COR-L47 (cell line): ENCODE results near the gene VKORC1.
A peak's percentile ranks its signal among the peaks of the same experiment; 100 is the strongest.
"Not testable (repeated sequence)": the region's sequence is repeated elsewhere in the genome, so short reads cannot be mapped to it uniquely, and the experiment has no call there.

Source experiments
- DNase-seq: peaks from one replicate; lab custom pipeline; 2025; lab: John Stamatoyannopoulos, UW

Gene VKORC1

GRCh38 chr16:31094424-31095120 lies at the start of gene VKORC1:
Gene VKORC1, minus strand, starts transcription at chr16:31094797. Its CDS starts 68 bp downstream, at chr16:31094729.
- peak; percentile 98 for DNase-seq

- DNase-seq: no peak
Observed at GRCh38 chr16:31143694-31144148, 49.1 kb upstream of the VKORC1 start.

- no peak for DNase-seq
Observed at GRCh38 chr16:31143011-31143693, 48.6 kb upstream of the VKORC1 start.

GRCh38 chr16:31142109-31143010 lies 47.8 kb upstream of the VKORC1 start:
- DNase-seq: peak; percentile 98

GRCh38 chr16:31141489-31142108 lies 47.0 kb upstream of the VKORC1 start:
- DNase-seq: no peak

GRCh38 chr16:31141071-31141469 lies 46.5 kb upstream of the VKORC1 start:
- DNase-seq: not testable (repeated sequence)

- DNase-seq: no peak
Observed at GRCh38 chr16:31138621-31139578, 44.3 kb upstream of the VKORC1 start.

GRCh38 chr16:31136822-31137499 lies 42.4 kb upstream of the VKORC1 start:
- DNase-seq: not testable (repeated sequence)

GRCh38 chr16:31136287-31136662 lies 41.7 kb upstream of the VKORC1 start:
- DNase-seq: no peak

- DNase-seq: no peak
Observed at GRCh38 chr16:31135535-31136286, 41.1 kb upstream of the VKORC1 start, which contains the start of gene PRSS8. Gene PRSS8, minus strand, starts transcription at chr16:31135727. Its CDS starts 229 bp downstream, at chr16:31135498.

- DNase-seq: peak; percentile 36
Observed at GRCh38 chr16:31134625-31135534, 40.3 kb upstream of the VKORC1 start.

- DNase-seq: peak; percentile 19
Observed at GRCh38 chr16:31134091-31134571, 39.5 kb upstream of the VKORC1 start.

- DNase-seq: no peak
Observed at GRCh38 chr16:31133046-31133501, 38.5 kb upstream of the VKORC1 start.

GRCh38 chr16:31132303-31132979 lies 37.8 kb upstream of the VKORC1 start:
- DNase-seq: no peak

GRCh38 chr16:31131841-31132271 lies 37.3 kb upstream of the VKORC1 start:
- DNase-seq: no peak

- DNase-seq: no peak
Observed at GRCh38 chr16:31131416-31131815, 36.8 kb upstream of the VKORC1 start.

- DNase-seq: no peak
Observed at GRCh38 chr16:31130899-31131298, 36.3 kb upstream of the VKORC1 start.
